Measurements from ENCODE around the gene CTBP1.

CTBP1 gene

DNA sequence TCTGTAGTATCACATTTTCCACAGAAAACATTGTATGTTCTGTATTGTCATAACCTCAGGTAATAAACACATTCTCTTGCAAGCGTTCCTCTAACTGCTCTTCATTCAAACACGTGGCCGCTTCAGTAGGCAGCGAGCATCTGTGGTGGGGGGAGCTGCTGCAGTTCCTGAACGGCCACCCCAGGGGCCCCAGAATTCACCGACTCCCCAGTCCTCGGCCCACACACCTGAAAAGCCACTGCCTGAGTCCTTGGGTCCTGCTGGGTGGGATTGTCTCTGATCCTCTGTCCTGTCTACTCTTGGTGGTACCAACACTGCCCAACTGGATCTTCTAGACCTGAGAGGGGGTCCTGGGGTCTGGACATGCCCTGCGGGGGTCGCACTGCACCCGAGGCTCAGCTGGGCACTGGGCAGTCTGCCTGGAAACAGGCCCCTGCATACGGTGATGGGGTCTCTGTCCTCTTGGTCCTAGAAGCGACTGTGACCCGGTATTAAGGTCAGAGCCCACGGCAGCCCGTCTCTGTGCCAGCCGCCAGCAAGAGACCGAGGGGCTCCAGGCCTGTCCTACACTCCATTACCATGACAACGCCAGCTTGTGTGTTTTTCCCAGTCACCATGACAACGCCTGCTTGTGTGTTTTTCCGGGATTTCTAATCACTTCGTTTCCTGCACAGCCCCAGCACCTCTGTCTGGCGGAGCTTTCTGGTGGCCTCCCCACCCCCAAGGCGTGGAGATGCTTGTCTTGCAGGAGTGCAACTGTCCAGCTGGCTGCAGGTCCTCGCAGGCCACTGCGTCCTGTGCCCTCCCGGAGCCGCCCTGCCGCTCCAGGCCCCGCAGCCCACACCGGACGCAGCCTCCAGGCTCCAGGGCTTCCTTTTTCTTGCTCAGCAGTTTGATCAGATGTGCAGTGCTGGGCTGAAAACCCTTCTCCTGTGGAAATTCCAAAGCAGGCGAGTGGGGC lies 16.0 kb downstream of the CTBP1 start:
- no peak for DNase-seq (ENCODE audit: extremely low read depth, insufficient read length)
- no peak overlapping the region for H3K4me3 ChIP-seq (replicated peaks; ENCODE audit: low read depth, low read length)
- H3K27me3 ChIP-seq (replicated peaks; ENCODE audit: control insufficient read depth, insufficient read depth, low read length) = no peaks in the 10 kb centered on the region
- peaks cover 60% of the 10 kb centered on the region for H3K36me3 ChIP-seq (ENCODE audit: control insufficient read depth, insufficient read depth, low read length)
- no peak for TF ChIP-seq CTCF (IDR thresholded peaks at IDR 0.05; ENCODE audit: insufficient read depth, low read length, poor library complexity, severe bottlenecking)

DNA sequence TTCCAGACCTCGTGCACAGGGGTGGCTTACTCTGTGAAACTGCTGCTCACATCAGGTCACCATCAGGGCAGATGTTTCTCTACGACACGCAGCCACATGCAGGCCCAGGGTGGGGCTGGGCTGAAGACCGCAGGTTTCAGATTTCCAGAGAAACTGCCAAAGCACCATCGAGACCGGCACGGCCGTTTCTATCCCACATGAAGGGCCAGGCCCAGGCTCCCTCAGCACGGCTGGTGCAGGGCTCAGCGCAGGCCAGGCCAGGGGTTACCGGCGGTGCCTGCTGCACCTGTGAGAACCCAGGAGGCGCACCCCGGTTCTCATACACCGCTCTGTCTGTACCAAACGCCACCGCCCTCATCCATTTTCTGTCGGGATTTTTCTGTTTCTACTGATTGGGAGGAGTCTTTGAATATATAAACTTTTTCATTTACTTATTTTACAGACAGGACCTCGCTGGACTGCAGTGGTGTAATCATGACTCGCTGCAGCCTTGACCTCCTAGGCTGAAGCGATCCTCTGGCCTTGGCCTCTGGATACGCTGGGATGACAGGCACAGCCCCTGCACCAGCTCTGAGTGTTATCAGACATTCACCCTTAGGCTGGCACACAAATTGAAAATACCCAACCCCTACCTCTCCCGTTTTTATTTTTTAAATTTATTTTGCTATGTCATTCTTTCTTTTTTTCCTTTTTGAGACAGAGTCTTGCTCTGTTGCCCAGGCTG lies 17.1 kb downstream of the CTBP1 start:
- DNase-seq (ENCODE audit: extremely low read depth, insufficient read length) = no peak
- Histone ChIP-seq H3K4me3 (replicated peaks; ENCODE audit: low read depth, low read length) (no peak overlapping the region), H3K36me3 (ENCODE audit: control insufficient read depth, insufficient read depth, low read length) (peaks cover 61% of the 10 kb centered on the region), H3K27me3 (replicated peaks; ENCODE audit: control insufficient read depth, insufficient read depth, low read length) (no peaks in the 10 kb centered on the region)
- TF ChIP-seq CTCF (IDR thresholded peaks at IDR 0.05; ENCODE audit: insufficient read depth, low read length, poor library complexity, severe bottlenecking) = no peak

DNA sequence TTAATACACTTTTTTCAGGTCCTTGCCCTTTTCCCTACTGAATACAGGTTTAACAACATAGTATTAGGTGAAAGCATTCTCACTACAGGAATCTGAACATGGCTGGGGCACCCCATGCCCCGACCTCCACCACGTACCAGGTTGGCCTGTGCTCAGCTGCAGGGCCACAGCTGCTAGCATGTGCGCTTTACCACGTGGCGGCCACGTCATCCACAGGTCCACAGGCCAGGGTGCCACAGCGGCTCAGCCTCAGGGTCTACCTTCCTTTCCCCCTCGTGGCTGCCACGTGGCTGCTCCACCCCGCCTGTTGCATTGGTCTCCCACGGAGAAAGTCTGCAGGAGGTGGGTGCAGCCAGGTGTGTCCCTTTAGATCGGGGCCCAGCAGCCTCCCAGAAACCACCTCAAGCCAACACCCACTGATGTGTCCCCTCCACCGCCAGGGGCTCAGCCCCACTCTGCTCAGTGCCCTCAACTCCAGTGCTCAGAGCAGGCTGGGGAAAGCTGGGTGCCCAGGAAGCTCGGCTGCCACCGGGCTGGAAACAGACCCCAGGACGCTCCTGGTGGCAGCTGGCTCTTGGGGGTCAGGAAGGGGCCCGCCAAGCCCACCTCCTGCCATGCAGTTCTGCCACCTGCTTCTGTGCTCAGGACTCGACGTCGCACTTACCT lies 17.8 kb downstream of the CTBP1 start:
- Histone ChIP-seq H3K27me3 (replicated peaks; ENCODE audit: control insufficient read depth, insufficient read depth, low read length) (no peaks in the 10 kb centered on the region), H3K4me3 (replicated peaks; ENCODE audit: low read depth, low read length) (no peak overlapping the region), H3K36me3 (ENCODE audit: control insufficient read depth, insufficient read depth, low read length) (peaks cover 58% of the 10 kb centered on the region)
- DNase-seq (ENCODE audit: extremely low read depth, insufficient read length) = no peak
- TF ChIP-seq CTCF (IDR thresholded peaks at IDR 0.05; ENCODE audit: insufficient read depth, low read length, poor library complexity, severe bottlenecking) = no peak

GRCh38 chr4:1230316-1230715 lies 18.6 kb downstream of the CTBP1 start:
- no peaks in the 10 kb centered on the region for H3K27me3 ChIP-seq (replicated peaks; ENCODE audit: control insufficient read depth, insufficient read depth, low read length)
- peaks cover 57% of the 10 kb centered on the region for H3K36me3 ChIP-seq (ENCODE audit: control insufficient read depth, insufficient read depth, low read length)
- DNase-seq (ENCODE audit: extremely low read depth, insufficient read length) = no peak
- TF ChIP-seq CTCF (IDR thresholded peaks at IDR 0.05; ENCODE audit: insufficient read depth, low read length, poor library complexity, severe bottlenecking) = no peak
- no peak overlapping the region for H3K4me3 ChIP-seq (replicated peaks; ENCODE audit: low read depth, low read length)

DNA sequence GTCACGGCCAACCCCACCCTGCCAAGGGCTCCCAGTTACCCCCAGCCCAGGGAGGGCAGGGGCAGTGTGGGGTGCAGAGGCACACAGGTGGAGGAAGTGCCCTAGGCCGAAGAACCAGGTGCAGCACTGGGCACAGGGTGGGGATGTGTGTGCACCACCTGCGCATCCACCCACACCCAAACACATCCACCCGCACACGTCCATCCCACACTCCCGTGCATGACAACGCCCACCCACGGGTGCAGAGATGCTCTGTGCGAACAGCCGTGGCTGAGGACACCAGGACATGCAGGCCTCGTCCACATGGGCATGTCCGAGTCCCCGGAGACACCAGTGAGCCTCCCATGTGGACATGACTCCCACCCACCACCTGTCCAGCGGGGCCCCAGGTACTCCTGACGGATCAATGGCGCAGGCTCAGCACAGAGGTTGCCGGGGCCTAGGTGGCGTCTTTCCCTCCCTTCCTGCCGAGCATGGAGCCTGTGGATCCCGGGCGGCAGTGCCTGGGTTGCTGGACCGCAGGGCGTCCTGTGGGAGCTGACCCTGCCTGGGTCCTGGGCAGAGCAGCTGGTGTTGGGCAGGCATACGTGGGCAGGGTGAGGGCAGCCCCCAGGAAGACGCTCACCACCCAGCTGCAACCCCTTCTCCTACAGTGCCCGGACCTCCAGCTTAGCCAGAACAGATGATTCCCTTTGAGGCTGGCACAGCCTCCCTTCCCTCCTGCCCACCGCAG lies 19.6 kb downstream of the CTBP1 start:
- Histone ChIP-seq H3K36me3 (ENCODE audit: control insufficient read depth, insufficient read depth, low read length) (peaks cover 61% of the 10 kb centered on the region), H3K27me3 (replicated peaks; ENCODE audit: control insufficient read depth, insufficient read depth, low read length) (no peaks in the 10 kb centered on the region), H3K4me3 (replicated peaks; ENCODE audit: low read depth, low read length) (no peak overlapping the region)
- TF ChIP-seq CTCF (IDR thresholded peaks at IDR 0.05; ENCODE audit: insufficient read depth, low read length, poor library complexity, severe bottlenecking) = no peak
- DNase-seq (ENCODE audit: extremely low read depth, insufficient read length) = no peak
